NCI-H146 (cell line): ENCODE results near the gene PGS1.

ENCODE experiments used
- DNase-seq: peaks from one replicate; lab custom pipeline; 2025; lab: John Stamatoyannopoulos, UW

PGS1 gene

GRCh38 chr17:78387977-78388941, 9.8 kb downstream of the PGS1 start:
- no peak for DNase-seq

- no peak for DNase-seq
Observed at GRCh38 chr17:78390241-78391050, 12.0 kb downstream of the PGS1 start.

GRCh38 chr17:78391051-78391431, 12.6 kb downstream of the PGS1 start:
- DNase-seq: no peak

GRCh38 chr17:78391843-78392242, 13.4 kb downstream of the PGS1 start:
- no peak for DNase-seq

- no peak for DNase-seq
Observed at GRCh38 chr17:78392295-78392694, 13.8 kb downstream of the PGS1 start.

- DNase-seq: no peak
Observed at GRCh38 chr17:78393575-78393974, 15.1 kb downstream of the PGS1 start.

GRCh38 chr17:78394209-78394608, 15.8 kb downstream of the PGS1 start:
- DNase-seq: peak; percentile 99

- no peak for DNase-seq
Observed at GRCh38 chr17:78395155-78395554, 16.7 kb downstream of the PGS1 start.

- DNase-seq: no peak
Observed at GRCh38 chr17:78396441-78397337, 18.2 kb downstream of the PGS1 start.

GRCh38 chr17:78397681-78398101, 19.2 kb downstream of the PGS1 start:
- no peak for DNase-seq

- DNase-seq: no peak
Observed at GRCh38 chr17:78398390-78398789, 19.9 kb downstream of the PGS1 start.

- DNase-seq: no peak
Observed at GRCh38 chr17:78399028-78399692, 20.7 kb downstream of the PGS1 start.

- no peak for DNase-seq
Observed at GRCh38 chr17:78399693-78400144, 21.3 kb downstream of the PGS1 start.

GRCh38 chr17:78400581-78401240, 22.3 kb downstream of the PGS1 start:
- no peak for DNase-seq

- DNase-seq: no peak
Observed at GRCh38 chr17:78401246-78401645, 22.8 kb downstream of the PGS1 start.

GRCh38 chr17:78401891-78402290, 23.4 kb downstream of the PGS1 start:
- no peak for DNase-seq

GRCh38 chr17:78403822-78404221, 25.4 kb downstream of the PGS1 start:
- no peak for DNase-seq

- no peak for DNase-seq
Observed at GRCh38 chr17:78406396-78406795, 27.9 kb downstream of the PGS1 start.

GRCh38 chr17:78406920-78407319, 28.5 kb downstream of the PGS1 start:
- no peak for DNase-seq

GRCh38 chr17:78407387-78408000, 29.0 kb downstream of the PGS1 start:
- no peak for DNase-seq
